GM18526 (cell line): ENCODE data around the gene EIF5AL1.

Experiments used
- POLR2A ChIP-seq: IDR thresholded peaks from 3 replicates; pipeline ENCODE4 v1.6.1; 2011; ENCODE audit not compliant: insufficient read length; ENCODE audit errors: extremely low read depth

EIF5AL1 gene

DNA sequence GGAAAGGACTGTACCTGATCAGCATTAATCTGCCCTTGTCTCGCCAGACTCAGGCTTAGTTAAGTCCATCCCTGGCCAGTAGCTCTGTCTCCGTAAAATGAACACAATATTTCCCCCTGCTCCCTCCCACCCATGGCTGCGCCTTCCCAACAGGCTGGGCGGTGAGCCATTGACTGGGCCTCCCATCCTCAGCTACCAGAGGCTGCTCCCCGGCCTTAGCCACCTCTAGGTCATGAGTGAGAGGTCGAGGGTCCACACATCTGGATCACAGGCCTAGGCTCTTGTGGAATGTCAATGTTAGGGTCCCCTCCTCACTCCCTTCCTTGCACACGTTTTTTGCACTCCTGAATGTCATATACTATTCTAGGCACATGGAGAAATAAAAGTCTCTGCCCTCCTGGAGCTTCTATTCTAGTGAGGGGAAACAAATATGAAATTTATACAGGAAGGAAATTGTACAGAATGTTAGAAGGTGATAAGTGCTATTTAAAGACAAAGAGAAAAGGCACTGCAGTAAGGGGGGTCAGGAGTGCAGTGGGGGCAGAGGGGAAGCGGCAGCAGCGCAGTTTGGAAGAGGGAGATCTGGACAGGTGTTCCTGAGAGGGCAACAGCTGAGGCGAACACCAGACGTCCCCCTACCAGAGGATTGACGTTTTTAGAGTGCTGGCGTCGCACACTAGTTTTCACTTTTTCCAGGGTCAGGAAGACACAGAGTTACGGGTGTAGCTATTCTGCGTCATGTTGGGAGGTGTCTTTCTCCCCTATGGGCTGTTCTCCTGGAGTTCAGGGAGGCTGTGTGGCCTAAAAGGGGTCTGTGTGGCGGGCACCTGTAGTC lies 17.2 kb upstream of the EIF5AL1 start:
- no peak for TF ChIP-seq POLR2A

DNA sequence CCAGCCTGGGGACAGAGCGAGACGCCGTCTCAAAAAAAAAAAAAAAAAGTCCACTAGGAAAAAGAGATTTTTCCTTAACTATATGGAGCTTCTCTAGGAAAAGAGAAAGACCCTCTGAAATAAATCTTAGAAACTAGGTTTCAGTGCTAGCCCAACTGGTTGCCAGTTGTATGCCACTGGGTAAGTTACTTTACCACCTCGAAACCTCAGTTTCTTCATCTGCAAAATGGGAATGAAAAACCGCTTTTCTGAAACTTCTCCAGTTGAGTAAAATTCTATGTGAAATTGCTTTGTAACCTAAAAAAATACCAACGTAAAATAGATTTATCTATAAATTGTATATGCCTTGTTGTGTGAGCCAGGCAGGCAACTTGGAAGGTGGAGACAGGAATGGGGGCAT lies 16.5 kb upstream of the EIF5AL1 start:
- no peak for TF ChIP-seq POLR2A

DNA sequence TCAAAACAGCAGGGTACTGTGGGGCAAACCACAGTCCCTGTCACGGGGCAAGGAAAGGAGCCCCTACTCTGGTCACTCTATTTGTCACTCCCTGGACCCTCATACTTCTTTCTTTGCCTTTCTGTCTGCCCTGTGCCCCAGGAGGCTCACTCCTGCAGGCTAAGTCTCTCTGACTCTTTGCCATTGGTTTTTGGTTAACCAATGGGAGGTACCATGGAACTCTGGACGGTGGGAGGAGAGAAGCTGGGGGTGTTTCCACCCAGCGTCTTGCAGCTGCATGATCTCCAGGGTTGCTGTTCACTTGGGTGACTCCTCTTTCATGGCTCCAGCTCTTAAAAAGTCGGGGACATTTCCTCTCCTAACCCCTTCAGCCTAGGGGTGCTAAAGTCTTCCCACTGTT lies 15.4 kb upstream of the EIF5AL1 start:
- TF ChIP-seq POLR2A: no peak

- no peak for TF ChIP-seq POLR2A
Observed at GRCh38 chr10:79498291-79498829, 14.0 kb upstream of the EIF5AL1 start.

GRCh38 chr10:79502561-79503309 lies 9.6 kb upstream of the EIF5AL1 start:
- TF ChIP-seq POLR2A: no peak

DNA sequence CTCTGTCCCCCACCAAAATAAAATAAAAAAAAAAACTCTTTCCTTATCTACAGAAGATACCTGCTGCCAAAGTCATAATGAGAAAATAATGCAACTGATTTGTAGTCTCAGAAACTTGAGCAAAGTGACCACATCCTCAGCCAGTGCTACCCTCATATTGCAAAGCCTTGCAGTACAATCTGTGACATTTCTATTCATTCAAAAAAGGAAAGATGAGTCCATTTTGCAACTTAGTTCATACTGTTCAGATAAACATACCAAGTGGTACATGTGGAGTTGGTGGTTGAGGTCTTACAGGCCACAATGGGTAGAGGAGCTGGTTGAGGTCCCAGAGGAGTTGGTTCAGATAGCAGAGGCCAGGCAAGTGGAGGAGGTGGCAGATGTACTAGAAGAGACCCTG lies 6.5 kb upstream of the EIF5AL1 start:
- TF ChIP-seq POLR2A: no peak

DNA sequence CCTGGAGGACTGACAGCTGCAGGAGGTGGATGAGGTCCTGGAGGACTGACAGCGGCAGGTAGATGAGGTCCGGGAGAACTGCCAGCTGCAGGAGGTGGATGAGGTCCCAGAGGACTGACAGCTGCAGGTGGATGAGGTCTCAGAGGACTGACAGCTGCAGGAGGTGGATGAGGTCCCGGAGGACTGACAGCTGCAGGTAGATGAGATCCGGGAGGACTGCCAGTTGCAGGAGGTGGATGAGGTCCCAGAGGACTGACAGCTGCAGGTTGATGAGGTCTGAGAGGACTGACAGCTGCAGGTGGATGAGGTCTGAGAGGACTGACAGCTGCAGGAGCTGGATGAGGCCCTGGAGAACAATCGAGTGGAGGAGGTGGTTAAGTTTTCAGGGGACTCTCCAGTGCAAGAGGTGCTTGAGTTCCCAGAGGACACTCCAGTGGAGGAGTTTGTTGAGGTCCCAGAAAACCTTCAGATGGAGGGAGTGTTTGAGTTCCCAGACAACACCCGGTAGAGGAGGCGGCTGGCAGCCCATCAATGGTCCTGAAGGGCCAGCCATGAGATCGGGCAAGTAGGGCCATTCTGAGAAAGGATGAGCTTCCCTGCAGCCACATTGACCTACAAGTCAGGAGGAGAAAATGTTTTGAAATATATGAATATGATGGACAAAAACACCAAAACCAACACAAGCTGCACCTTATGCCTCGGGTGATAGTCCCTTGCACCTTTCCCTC lies 4.7 kb upstream of the EIF5AL1 start:
- TF ChIP-seq POLR2A: no peak

- no peak for TF ChIP-seq POLR2A
Observed at GRCh38 chr10:79542626-79543025, 30.3 kb downstream of the EIF5AL1 start.

- TF ChIP-seq POLR2A: no peak
Observed at GRCh38 chr10:79547973-79548372, 35.6 kb downstream of the EIF5AL1 start.

DNA sequence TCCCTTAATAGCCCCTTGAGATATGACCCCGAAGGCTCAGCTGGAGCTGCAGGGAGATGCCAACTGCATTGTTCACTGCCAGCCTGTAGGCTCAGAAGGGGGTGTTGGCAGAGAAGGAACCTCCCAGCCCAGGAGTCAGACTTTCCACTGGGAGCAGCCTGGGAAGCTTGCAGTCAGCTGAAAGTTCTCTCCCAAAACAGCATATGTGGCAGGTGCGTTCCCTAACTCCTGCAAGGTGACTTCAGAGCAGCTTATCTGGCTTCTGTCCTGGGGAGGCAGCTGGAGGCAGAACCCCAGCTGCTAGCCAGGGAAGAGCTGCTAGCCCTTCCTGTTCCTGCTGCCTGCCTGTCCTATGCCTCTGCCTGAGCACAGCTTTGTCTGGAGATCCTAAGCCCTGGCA lies 39.8 kb downstream of the EIF5AL1 start:
- TF ChIP-seq POLR2A: no peak

GRCh38 chr10:79555354-79556309 lies 43.3 kb downstream of the EIF5AL1 start:
- TF ChIP-seq POLR2A: no peak

DNA sequence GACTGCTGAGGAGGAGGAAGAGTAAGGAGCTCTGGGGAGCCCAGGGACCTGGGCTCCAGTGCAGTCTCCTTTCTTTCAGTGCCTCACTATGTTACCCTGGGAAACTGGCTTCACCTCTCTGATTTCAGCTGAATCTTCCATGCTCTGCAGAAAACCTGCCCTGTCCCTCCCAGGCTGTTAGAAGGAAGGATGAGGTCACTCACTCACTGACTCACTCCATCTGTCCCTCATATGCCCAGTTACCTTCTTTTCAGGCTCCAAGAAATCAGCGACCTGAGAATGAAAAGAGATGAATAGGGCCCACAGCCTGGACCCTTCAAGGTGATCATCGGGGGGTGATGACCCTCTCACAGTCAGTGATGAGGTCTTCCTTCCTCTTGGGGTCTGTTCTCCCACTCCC lies 47.4 kb downstream of the EIF5AL1 start:
- TF ChIP-seq POLR2A: no peak

- TF ChIP-seq POLR2A: no peak
Observed at GRCh38 chr10:79560160-79560709, 47.9 kb downstream of the EIF5AL1 start, which contains the start of gene SFTPA2. SFTPA2 (minus strand) TSS chr10:79560407; CDS start chr10:79559483, 924 bp downstream.

DNA sequence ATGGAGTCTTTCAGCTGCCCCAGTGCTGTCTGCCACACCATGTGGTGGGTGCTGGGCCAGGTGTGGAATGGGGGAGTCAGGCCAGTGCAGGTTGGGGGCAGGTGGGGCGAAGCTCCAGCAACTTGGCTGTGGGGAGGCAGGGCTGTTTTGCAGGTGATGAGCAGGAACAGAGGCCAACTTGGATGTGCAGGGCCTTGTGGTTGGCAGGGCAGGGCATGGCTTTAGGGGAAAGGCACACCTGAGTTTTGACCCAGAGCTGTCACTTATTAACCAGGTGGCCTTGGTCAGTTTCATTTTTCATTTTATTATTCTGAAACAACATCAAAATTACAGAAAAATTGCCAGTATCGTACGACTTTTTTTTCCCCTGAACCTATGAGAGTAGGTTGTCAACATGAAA lies 48.9 kb downstream of the EIF5AL1 start:
- TF ChIP-seq POLR2A: no peak
